Loucy (cell line): ENCODE data around the gene INSR.

Source experiments
- H2AFZ ChIP-seq: fragments of 200-600 bp; sonication (generic); 2 replicates; pipeline ENCODE4 v1.6.0; 2016; ENCODE audit warnings: antibody characterized with exemption, mild to moderate bottlenecking, low read length, moderate library complexity
- H3F3A ChIP-seq: fragments of 200-600 bp; 2 replicates; pipeline ENCODE4 v1.6.0; 2016; ENCODE audit warnings: antibody characterized with exemption, low read depth, mild to moderate bottlenecking
- H3K27me3 ChIP-seq: fragments of 200-600 bp; sonication (generic); 2 replicates; pipeline ENCODE4 v1.6.1; 2014; ENCODE audit warnings: low read length, mild to moderate bottlenecking; ENCODE audit not compliant: insufficient read depth, poor library complexity, severe bottlenecking
- H3K36me3 ChIP-seq: fragments of 200-600 bp; sonication (generic); 2 replicates; pipeline ENCODE4 v1.6.1; 2016; ENCODE audit warnings: low read length; ENCODE audit not compliant: insufficient read depth
- H3K4me1 ChIP-seq: fragments of 200-600 bp; sonication (generic); 2 replicates; pipeline ENCODE4 v1.5.1; 2014; ENCODE audit warnings: low read length, mild to moderate bottlenecking; ENCODE audit not compliant: insufficient read depth, poor library complexity, severe bottlenecking
- H3K4me2 ChIP-seq: fragments of 200-600 bp; sonication (generic); 2 replicates; pipeline ENCODE4 v1.6.0; 2014; ENCODE audit warnings: antibody characterized with exemption, low read length, low read depth, mild to moderate bottlenecking; ENCODE audit not compliant: poor library complexity, severe bottlenecking
- H3K4me3 ChIP-seq: fragments of 200-600 bp; sonication (generic); 2 replicates; pipeline ENCODE4 v1.5.1; 2014; ENCODE audit warnings: low read length, mild to moderate bottlenecking, mixed read lengths; ENCODE audit not compliant: poor library complexity, severe bottlenecking
- H3K79me2 ChIP-seq: fragments of 200-600 bp; sonication (generic); 2 replicates; pipeline ENCODE4 v1.6.1; 2014; ENCODE audit warnings: low read length; ENCODE audit not compliant: insufficient read depth
- H3K9ac ChIP-seq: fragments of 200-600 bp; sonication (generic); 2 replicates; pipeline ENCODE4 v1.6.0; 2014; ENCODE audit warnings: mild to moderate bottlenecking, low read depth, low read length, moderate library complexity; ENCODE audit not compliant: poor library complexity, severe bottlenecking
- H3K9me2 ChIP-seq: fragments of 200-600 bp; sonication (generic); replicated peaks from 2 replicates; pipeline ENCODE4 v1.6.1; 2016; ENCODE audit warnings: low read depth, low read length, mixed read lengths
- H3K9me3 ChIP-seq: fragments of 200-600 bp; sonication (generic); 2 replicates; pipeline ENCODE4 v1.6.1; 2014; ENCODE audit warnings: mild to moderate bottlenecking, antibody characterized with exemption, low read length, low read depth; ENCODE audit not compliant: insufficient read depth
- H4K20me1 ChIP-seq: fragments of 200-600 bp; sonication (generic); 2 replicates; pipeline ENCODE4 v1.6.0; 2014; ENCODE audit warnings: antibody characterized with exemption, low read length, mild to moderate bottlenecking; ENCODE audit not compliant: insufficient read depth, poor library complexity, severe bottlenecking
- CTCF ChIP-seq: fragments of 200-600 bp; sonication (generic); conservative IDR thresholded peaks from 2 replicates; pipeline ENCODE4 v1.5.1; 2014; ENCODE audit warnings: mild to moderate bottlenecking, antibody characterized with exemption, low read length
- EZH2phosphoT487 ChIP-seq: fragments of 200-600 bp; IDR thresholded peaks from 2 replicates; pipeline ENCODE4 v1.6.1; 2018; ENCODE audit warnings: antibody characterized with exemption, mild to moderate bottlenecking, moderate library complexity, borderline replicate concordance

INSR gene

GRCh38 chr19:7088999-7089398 is 205.2 kb downstream of the INSR start:
- TF ChIP-seq EZH2phosphoT487, result no peak
- peaks cover 6% of the 10 kb centered on the region for H3K4me1 ChIP-seq

GRCh38 chr19:7083076-7083956 is 210.9 kb downstream of the INSR start:
- peaks cover 65% of the 10 kb centered on the region for H3K9me3 ChIP-seq
- no peaks in the 10 kb centered on the region for H3K9me2 ChIP-seq
- H3K27me3 ChIP-seq, result peaks cover 24% of the 10 kb centered on the region
- no peak overlapping the region for H3K9ac ChIP-seq
- 0 out of 2 replicates have a peak, but pooled peaks cover 3% of the 10 kb centered on the region for H3K79me2 ChIP-seq
- no peak overlapping the region for H2AFZ ChIP-seq
- no peaks in the 10 kb centered on the region for H3K4me1 ChIP-seq
- H3K4me3 ChIP-seq, result no peak overlapping the region
- no peak overlapping the region for H3K4me2 ChIP-seq
- peaks cover 68% of the 10 kb centered on the region for H3K36me3 ChIP-seq
- H4K20me1 ChIP-seq, result no peaks in the 10 kb centered on the region
- no peaks in the 10 kb centered on the region; the same call in 1 of the 2 replicates for H3F3A ChIP-seq
- no peak for TF ChIP-seq EZH2phosphoT487
- no peak for TF ChIP-seq CTCF

More at GRCh38 chr19:7088999-7089398, 205.2 kb downstream of the INSR start:
- Histone ChIP-seq H3K4me2 (no peak overlapping the region), H3K79me2 (no peaks in the 10 kb centered on the region), H2AFZ (no peak overlapping the region), H3K27me3 (no peaks in the 10 kb centered on the region), H3K36me3 (peaks cover 11% of the 10 kb centered on the region), H4K20me1 (no peaks in the 10 kb centered on the region), H3F3A (no peaks in the 10 kb centered on the region), H3K9ac (no peak overlapping the region), H3K9me2 (no peaks in the 10 kb centered on the region), H3K9me3 (peaks cover 18% of the 10 kb centered on the region; the same call in 1 of the 2 replicates), H3K4me3 (no peak overlapping the region)

GRCh38 chr19:7078008-7078407 is 216.2 kb downstream of the INSR start:
- Histone ChIP-seq H3K9me2 (no peaks in the 10 kb centered on the region), H4K20me1 (no peaks in the 10 kb centered on the region), H3K4me2 (no peak overlapping the region), H3K4me3 (no peak overlapping the region), H3K36me3 (peaks cover 88% of the 10 kb centered on the region), H3K9me3 (peaks cover 53% of the 10 kb centered on the region), H3K79me2 (0 out of 2 replicates have a peak, but pooled peaks cover 6% of the 10 kb centered on the region), H3K9ac (no peak overlapping the region), H3K27me3 (peaks cover 16% of the 10 kb centered on the region), H3K4me1 (no peaks in the 10 kb centered on the region), H2AFZ (no peak overlapping the region), H3F3A (no peaks in the 10 kb centered on the region; the same call in 1 of the 2 replicates)
- TF ChIP-seq EZH2phosphoT487 (no peak), CTCF (no peak)
